ENCODE results near the gene NCAN. TPM values are rescaled to one million over a fixed set of nuclear protein-coding genes. Genes with fewer than 3 reads are reported as not detected.

Gene NCAN
- total and polyA plus RNA-seq, 2 of the 8 experiments (the other 6 are each of a cell fraction or from before 2014, with no cell fraction given) = 2.7 TPM

- no peak overlapping the region for H2BK15ac ChIP-seq (ENCODE audit: low read length)
- H3K79me2 ChIP-seq (ENCODE audit: control insufficient read depth in 1 of 2, insufficient read depth in 2 of 2, low read length in 2 of 2) = no peaks in the 10 kb centered on the region
- no peak overlapping the region for H3K9ac ChIP-seq (replicated peaks in 1 of 4; ENCODE audit: extremely low read depth in 1 of 4, low read depth in 3 of 4, low read length in 3 of 4)
- no peak overlapping the region for H3K56ac ChIP-seq (replicated peaks; ENCODE audit: insufficient read length, low read depth, low read length)
- no peak overlapping the region for H4K91ac ChIP-seq (replicated peaks; ENCODE audit: insufficient read length, low read length)
- H2BK5ac ChIP-seq (ENCODE audit: low read depth, low read length) = no peak overlapping the region
- 86% methylated on average over 10 of the region's 10 CpGs; no CpG with 5 or more reads in 1 of the 2 experiments for WGBS, 2 experiments (ENCODE audit: extremely low coverage in 1 of 2, insufficient coverage in 1 of 2, insufficient read length in 1 of 2, insufficient replicate concordance in 2 of 2, low coverage in 1 of 2, low lambda C conversion rate in 2 of 2, missing lambda C conversion rate in 1 of 2)
- no peak overlapping the region for H2BK20ac ChIP-seq (ENCODE audit: low read length)
- H3K4ac ChIP-seq (replicated peaks; ENCODE audit: insufficient read length, low read depth, low read length) = no peak overlapping the region
- H3K27ac ChIP-seq (ENCODE audit: low read depth, low read length) = no peak overlapping the region
- no peak overlapping the region for H3K4me2 ChIP-seq (ENCODE audit: insufficient read depth in 1 of 2, low read depth in 2 of 2, low read length in 2 of 2)
- H3K14ac ChIP-seq (ENCODE audit: insufficient read length) = no peak overlapping the region
- no peak overlapping the region for H3K4me3 ChIP-seq (ENCODE audit: extremely low read depth in 1 of 4, insufficient read depth in 2 of 4, low read depth in 3 of 4, low read length in 4 of 4)
- H2BK12ac ChIP-seq (ENCODE audit: low read depth, low read length) = no peak overlapping the region; the same call in 1 of the 2 replicates
- H3K23me2 ChIP-seq (ENCODE audit: low read depth, low read length) = peaks cover 2% of the 10 kb centered on the region; the same call in 1 of the 2 replicates
- no peak overlapping the region for H2AFZ ChIP-seq (ENCODE audit: low read length)
- ChIA-PET POLR2A (ENCODE audit: partially characterized antibody) (interaction anchor here (1.0 to 1.6 kb wide), 3 partner anchors 9 to 93 kb away, joined by 3 to 5 read pairs (median 3); no protein-coding TSS in a partner anchor), CTCF (ENCODE audit: partially characterized antibody) (interaction anchor here (0.6 to 1.5 kb wide), 2 partner anchors 40 to 106 kb away, joined by 3 read pairs; no protein-coding TSS in a partner anchor)
- no peak overlapping the region for H4K5ac ChIP-seq (ENCODE audit: insufficient read length, low read depth, low read length)
- no peak overlapping the region for H2BK120ac ChIP-seq (replicated peaks; ENCODE audit: low read depth, low read length)
- H3K9me3 ChIP-seq (ENCODE audit: insufficient read depth in 2 of 2, low read depth in 1 of 2, low read length in 1 of 2) = no peaks in the 10 kb centered on the region
- FAIRE-seq (no peak), DNase-seq (ENCODE audit: low read depth in 1 of 2, low spot score in 2 of 2) (no peak)
- no peaks in the 10 kb centered on the region for H3K79me1 ChIP-seq (ENCODE audit: low read depth, low read length)
- peaks cover 0 to 7% (median 5%) of the 10 kb centered on the region in 4 experiments; a peak in 5 of 7 replicates for H3K4me1 ChIP-seq (replicated peaks in 1 of 4; ENCODE audit: control insufficient read depth in 3 of 4, insufficient read depth in 4 of 4, low read length in 3 of 4)
- TF ChIP-seq ASH2L (IDR thresholded peaks at IDR 0.05; ENCODE audit: low read length) (no peak), SAP30 (IDR thresholded peaks at IDR 0.05; ENCODE audit: insufficient read depth, insufficient replicate concordance, low read length) (no peak), CBX8 (IDR thresholded peaks at IDR 0.05; ENCODE audit: borderline replicate concordance, low read depth, low read length) (no peak), GTF2F1 (IDR thresholded peaks at IDR 0.05; ENCODE audit: borderline replicate concordance, low read depth, low read length) (no peak), CHD1 (IDR thresholded peaks at IDR 0.05; ENCODE audit: low read depth, low read length) (no peak), PHF8 (conservative IDR thresholded peaks at IDR 0.05; ENCODE audit: low read depth, low read length) (no peak), SIRT6 (IDR thresholded peaks at IDR 0.05; ENCODE audit: low read length) (no peak), HDAC2 (IDR thresholded peaks at IDR 0.05; ENCODE audit: borderline replicate concordance in 1 of 2, low read depth in 2 of 2, low read length in 2 of 2) (no peak), FOSL1 (IDR thresholded peaks at IDR 0.05; ENCODE audit: insufficient read depth, low read depth, low read length) (no peak), BACH1 (IDR thresholded peaks at IDR 0.05; ENCODE audit: low read length) (no peak), MAFK (IDR thresholded peaks at IDR 0.05; ENCODE audit: low read depth, low read length) (no peak)
- no peak overlapping the region for H3K23ac ChIP-seq (ENCODE audit: insufficient read length)
- no peak overlapping the region for H2AK5ac ChIP-seq (ENCODE audit: low read depth, low read length)
- no peak overlapping the region for H3K18ac ChIP-seq (ENCODE audit: extremely low read depth, low read length)
- H4K8ac ChIP-seq (ENCODE audit: extremely low read depth, insufficient read depth, low read length) = no peak overlapping the region
- peaks cover 0 to 5% (median 1%) of the 10 kb centered on the region in 4 experiments; a peak in 3 of 7 replicates for H3K27me3 ChIP-seq (replicated peaks in 1 of 4; ENCODE audit: control insufficient read depth in 3 of 4, extremely low read depth in 1 of 4, insufficient read depth in 3 of 4, low read length in 3 of 4)
- H3K36me3 ChIP-seq (ENCODE audit: control insufficient read depth in 2 of 4, insufficient read depth in 4 of 4, low read length in 3 of 4) = no peaks in the 10 kb centered on the region
- H4K20me1 ChIP-seq (replicated peaks in 1 of 2; ENCODE audit: control insufficient read depth in 1 of 2, insufficient read depth in 2 of 2, low read length in 2 of 2) = peaks cover 0 to 2% of the 10 kb centered on the region in 2 experiments
Measured at GRCh38 chr19:19268453-19269385, 57.0 kb downstream of the NCAN start.
